ENCODE data around the gene PRR11. TPM values are rescaled to one million over a fixed set of nuclear protein-coding genes. Genes with fewer than 3 reads are reported as not detected.

The PRR11 gene
- total RNA-seq, 2 donors from 2014 or later: 52.5 to 58.5 TPM

DNA sequence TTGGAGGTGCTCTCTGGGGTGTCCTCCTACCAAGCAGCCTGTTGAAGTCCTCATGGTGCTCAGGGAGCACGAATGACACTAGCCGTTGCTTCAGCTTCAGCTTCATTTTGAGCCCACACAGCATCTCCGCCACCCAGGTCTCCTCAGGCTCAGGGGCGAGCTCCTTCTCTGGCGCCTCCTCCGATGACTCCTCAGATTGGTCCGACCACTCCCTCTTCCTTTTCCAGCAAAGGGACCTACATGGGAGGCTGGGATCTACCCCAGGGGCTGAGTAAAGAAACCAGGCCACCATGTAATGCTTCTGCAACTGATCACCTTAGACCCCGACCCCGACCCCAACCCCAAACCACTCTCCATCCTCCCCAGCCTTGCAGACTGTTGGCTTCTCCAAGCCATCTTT is 25.9 kb downstream of the PRR11 start:
- TF ChIP-seq, protein P1, sequence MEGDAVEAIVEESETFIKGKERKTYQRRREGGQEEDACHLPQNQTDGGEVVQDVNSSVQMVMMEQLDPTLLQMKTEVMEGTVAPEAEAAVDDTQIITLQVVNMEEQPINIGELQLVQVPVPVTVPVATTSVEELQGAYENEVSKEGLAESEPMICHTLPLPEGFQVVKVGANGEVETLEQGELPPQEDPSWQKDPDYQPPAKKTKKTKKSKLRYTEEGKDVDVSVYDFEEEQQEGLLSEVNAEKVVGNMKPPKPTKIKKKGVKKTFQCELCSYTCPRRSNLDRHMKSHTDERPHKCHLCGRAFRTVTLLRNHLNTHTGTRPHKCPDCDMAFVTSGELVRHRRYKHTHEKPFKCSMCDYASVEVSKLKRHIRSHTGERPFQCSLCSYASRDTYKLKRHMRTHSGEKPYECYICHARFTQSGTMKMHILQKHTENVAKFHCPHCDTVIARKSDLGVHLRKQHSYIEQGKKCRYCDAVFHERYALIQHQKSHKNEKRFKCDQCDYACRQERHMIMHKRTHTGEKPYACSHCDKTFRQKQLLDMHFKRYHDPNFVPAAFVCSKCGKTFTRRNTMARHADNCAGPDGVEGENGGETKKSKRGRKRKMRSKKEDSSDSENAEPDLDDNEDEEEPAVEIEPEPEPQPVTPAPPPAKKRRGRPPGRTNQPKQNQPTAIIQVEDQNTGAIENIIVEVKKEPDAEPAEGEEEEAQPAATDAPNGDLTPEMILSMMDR (conservative IDR thresholded peaks at IDR 0.05): no peak
- H3K4me3 Mint-ChIP-seq: no peak overlapping the region
- Histone ChIP-seq H3K27me3 (ENCODE audit: control insufficient read depth, insufficient read depth, low read length, poor library complexity, severe bottlenecking) (no peaks in the 10 kb centered on the region), H3K4me3 (ENCODE audit: low read length) (no peak overlapping the region), H3K4me1 (ENCODE audit: control insufficient read depth, insufficient read depth, low read length) (no peaks in the 10 kb centered on the region), H3K27ac (ENCODE audit: low read depth, low read length) (no peak overlapping the region), H3K9me3 (ENCODE audit: control insufficient read depth, low read length) (no peaks in the 10 kb centered on the region), H3K9ac (ENCODE audit: extremely low read depth, low read length, poor library complexity, severe bottlenecking) (no peak overlapping the region), H3K36me3 (ENCODE audit: control insufficient read depth, insufficient read depth, low read length) (peaks cover 15% of the 10 kb centered on the region)
- peaks cover 40% of the 10 kb centered on the region for H3K36me3 Mint-ChIP-seq (ENCODE audit: low read depth)
- no peak overlapping the region for H3K27ac Mint-ChIP-seq
- H3K9me3 Mint-ChIP-seq: no peaks in the 10 kb centered on the region
- WGBS, 2 experiments (ENCODE audit: insufficient coverage in 1 of 2, insufficient read length in 1 of 2): 89 to 93% methylated on average over 8 to 9 of the region's 9 CpGs
- DNase-seq: no peak
- H3K27me3 Mint-ChIP-seq (ENCODE audit: insufficient read depth): no peaks in the 10 kb centered on the region
- no peaks in the 10 kb centered on the region for H3K4me1 Mint-ChIP-seq

DNA sequence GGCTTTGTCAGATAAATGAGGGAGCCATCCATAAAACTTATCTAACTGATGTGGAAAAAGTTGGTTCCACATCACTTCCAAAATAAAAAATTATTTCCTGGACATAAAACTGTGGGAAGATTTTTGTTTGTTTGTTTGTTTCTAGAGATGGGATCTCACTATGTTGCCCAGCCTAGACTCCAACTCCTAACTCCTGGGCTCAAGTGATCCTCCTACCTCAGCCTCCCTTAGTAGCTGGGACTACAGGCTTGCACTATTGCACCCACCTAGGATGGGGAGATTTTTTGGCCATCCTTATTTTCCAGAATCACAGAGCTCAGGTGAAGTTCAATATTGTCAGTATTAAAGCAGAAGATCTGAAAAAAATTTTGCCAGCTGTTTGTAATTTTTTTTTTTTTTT is 30.5 kb downstream of the PRR11 start:
- peaks cover 38% of the 10 kb centered on the region for H3K36me3 ChIP-seq (ENCODE audit: control insufficient read depth, insufficient read depth, low read length)
- no peaks in the 10 kb centered on the region for H3K4me1 ChIP-seq (ENCODE audit: control insufficient read depth, insufficient read depth, low read length)
- no peaks in the 10 kb centered on the region for H3K27me3 ChIP-seq (ENCODE audit: control insufficient read depth, insufficient read depth, low read length, poor library complexity, severe bottlenecking)
- TF ChIP-seq, protein P1 (conservative IDR thresholded peaks at IDR 0.05): no peak
- H3K4me3 Mint-ChIP-seq: no peak overlapping the region
- no peak overlapping the region for H3K9ac ChIP-seq (ENCODE audit: extremely low read depth, low read length, poor library complexity, severe bottlenecking)
- no peak overlapping the region for H3K27ac ChIP-seq (ENCODE audit: low read depth, low read length)
- no peak for DNase-seq
- no peaks in the 10 kb centered on the region for H3K9me3 Mint-ChIP-seq
- H3K9me3 ChIP-seq (ENCODE audit: control insufficient read depth, low read length): no peaks in the 10 kb centered on the region
- no peak overlapping the region for H3K27ac Mint-ChIP-seq
- H3K27me3 Mint-ChIP-seq (ENCODE audit: insufficient read depth): no peaks in the 10 kb centered on the region
- no peaks in the 10 kb centered on the region for H3K4me1 Mint-ChIP-seq
- peaks cover 51% of the 10 kb centered on the region for H3K36me3 Mint-ChIP-seq (ENCODE audit: low read depth)
- H3K4me3 ChIP-seq (ENCODE audit: low read length): no peak overlapping the region

DNA sequence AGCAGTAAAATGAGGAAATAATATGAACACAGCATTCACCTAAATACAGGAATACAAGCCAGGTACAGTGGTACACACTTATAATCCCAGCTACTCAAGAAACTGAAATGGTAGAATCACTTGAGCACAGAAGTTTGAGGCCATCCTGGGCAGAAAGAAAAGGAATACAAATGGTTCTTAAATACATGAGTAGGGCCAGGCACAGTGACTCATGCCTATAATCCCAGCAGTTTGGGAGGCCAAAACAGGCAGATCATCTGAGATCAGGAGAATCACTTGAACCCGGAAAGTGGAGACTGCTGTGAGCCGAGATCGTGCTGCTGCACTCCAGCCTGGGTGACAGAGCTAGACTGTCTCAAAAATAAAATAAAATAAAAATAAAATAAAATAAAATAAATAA is 31.3 kb downstream of the PRR11 start:
- Histone ChIP-seq H3K9ac (ENCODE audit: extremely low read depth, low read length, poor library complexity, severe bottlenecking) (no peak overlapping the region), H3K27ac (ENCODE audit: low read depth, low read length) (no peak overlapping the region), H3K4me3 (ENCODE audit: low read length) (no peak overlapping the region), H3K9me3 (ENCODE audit: control insufficient read depth, low read length) (peaks cover 4% of the 10 kb centered on the region), H3K27me3 (ENCODE audit: control insufficient read depth, insufficient read depth, low read length, poor library complexity, severe bottlenecking) (no peaks in the 10 kb centered on the region), H3K36me3 (ENCODE audit: control insufficient read depth, insufficient read depth, low read length) (peaks cover 45% of the 10 kb centered on the region), H3K4me1 (ENCODE audit: control insufficient read depth, insufficient read depth, low read length) (no peaks in the 10 kb centered on the region)
- H3K9me3 Mint-ChIP-seq: no peaks in the 10 kb centered on the region
- no peak overlapping the region for H3K27ac Mint-ChIP-seq
- H3K36me3 Mint-ChIP-seq (ENCODE audit: low read depth): peaks cover 52% of the 10 kb centered on the region
- no peak for DNase-seq
- WGBS, 2 experiments (ENCODE audit: insufficient coverage in 1 of 2, insufficient read length in 1 of 2): 93% methylated on average over 3 of the region's 3 CpGs; no CpG with 5 or more reads in 1 of the 2 experiments
- no peaks in the 10 kb centered on the region for H3K27me3 Mint-ChIP-seq (ENCODE audit: insufficient read depth)
- no peak overlapping the region for H3K4me3 Mint-ChIP-seq
- TF ChIP-seq, protein P1 (conservative IDR thresholded peaks at IDR 0.05): no peak
- H3K4me1 Mint-ChIP-seq: no peaks in the 10 kb centered on the region
